Activated T-cell treated with anti-CD3 and anti-CD28 coated beads for 4 hours (primary cell): Measurements from ENCODE around the gene MICU2.

ENCODE experiments used
- DNase-seq: peaks from one replicate; pipeline ENCODE4 v3.0.0-alpha.2; 2020

Gene MICU2, protein sequence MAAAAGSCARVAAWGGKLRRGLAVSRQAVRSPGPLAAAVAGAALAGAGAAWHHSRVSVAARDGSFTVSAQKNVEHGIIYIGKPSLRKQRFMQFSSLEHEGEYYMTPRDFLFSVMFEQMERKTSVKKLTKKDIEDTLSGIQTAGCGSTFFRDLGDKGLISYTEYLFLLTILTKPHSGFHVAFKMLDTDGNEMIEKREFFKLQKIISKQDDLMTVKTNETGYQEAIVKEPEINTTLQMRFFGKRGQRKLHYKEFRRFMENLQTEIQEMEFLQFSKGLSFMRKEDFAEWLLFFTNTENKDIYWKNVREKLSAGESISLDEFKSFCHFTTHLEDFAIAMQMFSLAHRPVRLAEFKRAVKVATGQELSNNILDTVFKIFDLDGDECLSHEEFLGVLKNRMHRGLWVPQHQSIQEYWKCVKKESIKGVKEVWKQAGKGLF

DNA sequence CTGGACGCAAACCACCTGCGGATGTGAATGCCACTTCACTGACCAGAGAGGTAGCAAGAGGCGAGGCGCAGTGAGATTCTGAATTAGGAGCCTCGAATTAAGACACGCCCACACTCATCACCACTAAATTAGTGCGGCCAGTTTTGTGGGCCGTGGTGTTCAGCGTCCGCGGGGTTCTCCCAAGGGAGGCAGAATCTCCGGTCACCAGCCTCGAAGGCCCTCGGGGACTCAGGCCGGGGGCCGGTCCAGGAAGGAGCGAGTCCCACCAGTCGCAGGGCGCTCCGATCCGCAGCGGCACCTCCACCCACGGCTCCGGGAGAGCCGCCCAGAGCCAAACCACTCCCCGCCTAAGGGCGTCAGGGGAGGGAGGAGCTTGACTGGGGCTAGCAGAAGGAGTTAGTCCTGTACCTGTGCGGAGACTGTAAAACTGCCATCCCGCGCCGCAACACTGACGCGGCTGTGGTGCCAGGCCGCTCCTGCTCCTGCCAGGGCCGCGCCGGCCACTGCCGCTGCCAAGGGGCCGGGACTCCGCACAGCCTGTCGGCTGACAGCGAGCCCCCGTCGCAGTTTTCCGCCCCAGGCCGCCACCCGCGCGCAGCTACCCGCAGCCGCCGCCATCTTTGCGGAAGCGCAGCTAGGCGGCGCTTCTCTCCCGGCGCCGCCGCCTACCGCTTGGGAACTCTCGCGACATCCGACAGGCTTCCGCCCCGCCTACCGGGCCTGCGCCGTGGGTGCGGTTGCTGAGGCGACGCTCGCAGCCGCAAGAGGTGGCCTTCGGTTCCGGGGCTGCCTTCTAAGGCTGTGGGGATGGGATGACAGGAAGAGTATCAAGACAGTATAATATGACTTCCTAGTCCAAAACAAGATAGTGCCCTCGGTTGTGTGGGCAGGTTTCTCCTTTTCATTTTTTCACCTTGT lies at the start of gene MICU2:
MICU2 (minus strand) TSS at position 640 of the 918 bp plus-strand sequence; CDS start at position 618, 22 bp downstream.
- DNase-seq = peak; percentile 94

DNA sequence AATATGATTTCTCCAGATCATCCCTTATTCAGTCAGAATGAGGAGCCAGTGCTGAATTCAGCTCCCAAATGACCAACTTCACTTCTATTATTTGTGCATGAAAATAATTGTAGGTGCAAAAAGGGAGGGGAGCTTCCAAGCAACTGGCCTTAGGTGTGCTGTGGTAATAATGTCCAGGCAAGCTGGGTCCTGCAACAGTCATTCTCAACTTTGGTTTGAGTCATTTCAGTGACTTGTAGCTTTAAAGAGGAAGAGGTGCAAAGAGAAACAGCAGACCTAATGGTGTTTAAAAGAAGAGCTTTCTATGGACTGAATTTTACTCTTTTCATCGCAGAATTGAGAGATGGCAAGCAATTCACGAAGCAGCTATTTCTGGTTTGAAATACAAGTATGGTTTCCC lies 37.7 kb upstream of the MICU2 start:
- no peak for DNase-seq

DNA sequence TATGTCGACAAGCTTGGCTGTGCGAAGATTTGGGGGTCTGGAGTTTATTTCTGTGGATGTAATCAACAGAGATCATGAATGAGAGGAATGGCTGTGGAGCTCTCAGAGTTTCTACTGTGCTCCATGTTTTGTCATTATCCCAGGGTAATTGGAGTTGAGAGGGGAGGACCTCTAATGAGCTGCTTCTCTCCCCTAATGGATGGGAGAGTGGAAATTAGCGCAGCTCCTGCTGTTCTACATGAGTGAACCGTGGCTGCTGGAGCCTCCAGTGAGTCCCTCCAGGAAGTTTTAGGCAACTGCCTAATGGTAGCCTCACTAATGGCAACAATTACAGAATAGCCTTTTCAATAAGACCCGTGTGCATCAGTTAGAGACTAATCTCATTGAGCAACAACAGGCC lies 35.6 kb upstream of the MICU2 start:
- no peak for DNase-seq

DNA sequence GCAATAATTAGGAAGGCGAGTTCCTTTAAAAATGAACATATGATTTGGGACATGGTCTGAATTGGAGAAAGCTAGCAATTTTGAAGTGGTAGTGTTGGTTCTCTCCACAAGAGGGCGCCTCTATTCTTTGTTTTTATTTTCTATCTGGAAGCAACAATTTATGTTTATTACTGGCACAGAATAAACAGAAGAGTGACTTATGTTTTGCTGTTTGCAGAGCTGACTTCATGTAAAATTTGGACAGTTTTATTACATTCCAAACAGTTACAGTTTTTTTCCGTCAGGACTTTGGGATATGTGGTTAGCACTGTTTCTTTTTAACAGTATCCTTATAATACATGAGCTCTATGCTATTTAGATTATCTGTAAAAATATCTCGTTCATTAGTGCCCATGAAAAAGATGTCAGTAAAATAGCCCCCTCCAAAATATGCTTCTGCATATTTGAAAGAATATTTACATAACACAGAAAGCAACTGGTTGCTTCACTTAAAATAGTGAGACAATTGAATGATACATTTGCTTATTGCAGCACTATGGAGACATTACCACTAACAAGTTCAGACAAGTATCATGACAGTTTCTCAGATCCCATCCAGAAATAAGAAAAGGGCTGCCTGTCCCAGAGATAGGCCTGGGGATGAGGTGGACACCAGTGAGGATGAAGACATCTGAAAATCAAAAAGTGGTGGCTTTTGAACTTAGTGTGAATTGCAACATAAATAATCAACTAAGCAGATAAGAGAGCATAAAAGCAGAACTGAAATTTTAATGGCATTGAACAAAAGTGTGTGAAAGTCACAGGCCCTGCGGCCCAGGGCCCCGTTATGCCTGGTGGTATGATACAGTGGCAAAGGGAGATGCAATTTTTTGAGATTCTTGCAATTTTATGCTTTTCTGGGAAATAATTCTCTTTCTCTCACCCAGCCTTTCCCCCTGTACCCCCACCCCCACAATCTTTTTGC lies 34.6 kb upstream of the MICU2 start:
- peak; percentile 32 for DNase-seq

DNA sequence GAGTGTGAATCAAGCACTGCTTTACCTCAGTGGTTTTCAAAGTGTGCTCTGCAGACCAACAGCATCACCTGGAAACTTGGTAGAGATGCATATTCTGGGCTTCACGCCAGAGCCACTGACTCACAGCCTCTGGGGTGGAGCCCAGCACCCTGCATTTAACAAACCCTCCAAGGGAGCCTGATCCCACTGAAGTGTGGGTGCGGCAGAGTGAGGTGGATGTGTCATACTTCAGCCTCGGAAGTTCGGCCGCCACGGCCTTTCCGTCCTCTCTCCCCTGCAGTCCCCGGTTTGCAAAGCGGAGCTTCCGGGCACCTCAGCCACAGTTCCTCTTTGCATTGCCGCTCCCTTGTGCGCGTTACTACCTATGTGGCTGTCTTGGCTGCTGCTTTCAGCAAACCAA lies 33.3 kb upstream of the MICU2 start:
- DNase-seq = peak; percentile 14

DNA sequence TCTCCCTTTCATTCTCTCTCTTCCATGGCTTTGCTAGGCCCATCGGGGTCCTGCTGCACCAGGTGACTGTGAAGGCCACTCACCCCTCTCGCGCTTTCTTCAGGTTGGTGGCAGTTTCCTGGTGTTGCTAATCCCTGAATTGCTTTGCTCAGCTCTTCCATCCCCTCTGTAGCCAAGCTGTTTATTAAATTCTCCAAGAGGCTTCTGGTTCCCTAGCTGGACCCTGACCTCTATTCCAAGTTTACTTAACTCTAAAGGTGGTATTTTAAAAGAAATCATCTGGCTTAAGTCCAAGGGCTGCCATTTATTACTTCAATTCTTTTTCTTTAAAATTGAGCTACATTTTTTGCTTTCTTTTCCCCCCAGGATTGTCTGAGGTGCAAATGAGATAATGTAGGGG lies 32.7 kb upstream of the MICU2 start:
- DNase-seq = no peak

DNA sequence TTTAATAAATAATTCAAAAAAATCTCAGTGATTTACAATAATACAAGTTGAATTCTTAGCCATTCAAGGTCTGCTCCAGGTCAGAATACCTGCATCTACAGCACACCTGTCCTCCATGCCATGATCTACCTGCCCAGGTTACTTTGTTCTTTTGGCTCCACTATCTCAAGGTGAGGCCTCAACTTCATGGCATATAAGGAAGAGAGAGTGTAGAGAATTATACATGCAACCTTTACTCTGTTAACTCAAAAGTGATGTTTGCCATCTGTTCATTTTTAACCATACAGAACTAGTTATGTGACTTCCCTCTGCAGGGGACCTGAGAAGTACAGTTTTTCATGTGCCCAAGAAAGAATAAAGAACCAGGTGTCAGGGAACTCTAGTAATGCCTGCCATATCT lies 28.2 kb upstream of the MICU2 start:
- DNase-seq = no peak

DNA sequence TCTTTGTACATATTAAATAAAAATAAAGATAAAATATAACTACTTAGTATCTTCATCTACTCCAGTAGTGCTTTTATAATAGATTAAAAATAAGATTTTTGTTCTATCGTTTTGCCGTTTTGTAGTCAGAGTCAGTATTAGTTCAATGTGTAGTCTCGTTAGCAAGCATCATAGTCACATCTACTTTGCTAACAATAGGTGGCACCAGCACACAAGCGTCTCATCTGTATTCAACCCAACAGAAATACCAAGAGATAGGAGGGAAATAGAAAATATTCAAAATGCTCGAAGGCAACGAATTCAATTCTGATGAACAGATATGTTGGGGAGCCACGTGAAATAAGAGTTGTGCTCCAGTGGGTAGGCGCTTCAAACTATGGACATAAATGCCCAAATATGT lies 21.4 kb upstream of the MICU2 start:
- no peak for DNase-seq

DNA sequence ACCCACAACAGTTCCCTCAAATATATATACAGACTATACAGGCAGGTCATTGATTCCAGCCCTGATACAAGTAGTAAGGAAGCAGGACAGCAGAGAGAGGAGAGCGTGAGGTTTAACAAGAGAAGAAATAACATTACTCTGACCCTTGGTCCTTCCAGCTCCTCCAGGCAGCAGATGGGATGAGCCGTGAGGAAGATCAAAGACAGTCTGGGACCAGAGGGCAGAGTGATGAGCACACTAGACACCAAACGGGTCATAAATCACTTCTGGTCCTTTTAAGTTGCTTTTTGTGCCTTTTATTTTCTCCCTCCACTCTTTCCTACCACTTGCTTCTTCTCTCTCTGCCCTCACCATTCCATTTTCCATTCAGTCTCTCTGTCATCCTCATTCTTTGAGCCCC lies 16.9 kb upstream of the MICU2 start:
- no peak for DNase-seq

DNA sequence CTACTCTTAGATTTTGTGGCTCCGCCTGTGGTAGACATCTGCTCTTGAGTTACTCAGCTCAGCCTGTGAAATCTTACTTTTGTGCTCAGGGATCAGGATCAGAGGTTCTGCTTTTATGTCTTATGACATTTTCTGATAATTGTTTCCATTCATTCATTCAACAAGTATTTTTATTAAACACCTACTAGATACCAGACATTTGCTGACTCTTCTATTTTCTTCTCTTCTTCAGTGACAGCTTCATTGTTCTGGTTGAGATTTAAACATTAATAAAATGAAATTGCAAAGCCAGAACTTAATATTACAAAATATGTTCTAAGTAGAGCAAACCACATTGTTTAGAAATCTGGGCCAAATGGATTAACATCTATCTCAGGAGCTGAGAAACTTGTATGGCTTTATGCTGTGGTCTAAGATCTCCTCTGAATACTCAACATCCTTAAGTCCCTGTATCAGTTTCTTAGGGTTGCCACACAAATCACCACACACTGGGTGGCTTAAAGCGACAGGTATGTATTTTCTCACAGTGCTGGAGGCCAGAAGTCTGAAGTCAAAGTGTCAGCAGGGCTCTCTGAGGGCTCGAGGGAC lies 15.8 kb upstream of the MICU2 start:
- DNase-seq = no peak

DNA sequence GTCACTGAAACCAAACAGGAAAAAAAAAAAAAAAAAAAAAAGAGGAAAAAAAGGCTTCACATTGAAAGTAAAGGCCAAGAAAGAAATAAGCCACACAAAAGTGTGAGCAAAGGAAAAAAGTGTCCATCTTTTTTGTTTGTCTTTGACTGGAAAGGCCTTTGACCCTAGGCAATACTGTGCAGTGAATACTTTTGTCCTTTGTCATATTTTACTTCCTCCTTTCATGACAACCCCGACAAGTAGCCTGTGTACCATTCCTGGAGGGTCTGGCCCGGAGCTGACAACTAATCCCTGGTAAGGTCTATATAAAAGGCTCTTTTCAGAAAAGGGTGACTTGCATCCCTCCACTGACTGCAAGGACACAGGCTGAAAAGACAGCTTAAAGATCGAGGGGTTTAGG lies 12.9 kb upstream of the MICU2 start:
- no peak for DNase-seq

DNA sequence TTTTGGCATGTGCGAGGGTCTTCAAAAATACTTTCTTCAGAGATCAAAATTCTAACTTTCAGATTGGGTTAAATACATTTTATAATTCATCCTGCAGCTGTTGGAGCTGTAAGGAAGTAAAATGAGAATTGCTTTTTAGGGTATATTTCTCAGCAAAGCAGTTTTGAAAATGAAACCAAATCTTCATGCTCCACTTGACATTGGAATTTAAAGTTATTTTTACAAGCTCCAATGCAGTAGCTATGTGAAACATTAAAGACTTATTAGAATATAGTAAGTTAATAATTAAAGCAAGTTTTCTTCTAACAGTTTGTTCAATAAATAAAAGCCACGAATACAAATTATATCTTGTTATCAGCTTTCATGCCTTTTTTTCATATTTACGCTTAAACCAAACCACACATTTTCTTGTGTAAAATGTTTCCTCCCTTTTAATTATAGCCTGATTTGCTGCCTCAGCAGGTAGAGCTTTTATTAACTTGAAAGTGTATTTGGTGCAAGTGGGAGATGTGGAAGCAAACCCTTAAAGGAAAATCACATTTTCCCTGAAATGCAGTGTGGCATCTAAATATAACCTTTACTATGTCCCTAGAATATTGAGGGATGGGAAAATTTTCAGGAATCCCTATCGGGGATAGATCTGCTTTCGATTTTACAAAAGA lies 12.4 kb upstream of the MICU2 start:
- no peak for DNase-seq

DNA sequence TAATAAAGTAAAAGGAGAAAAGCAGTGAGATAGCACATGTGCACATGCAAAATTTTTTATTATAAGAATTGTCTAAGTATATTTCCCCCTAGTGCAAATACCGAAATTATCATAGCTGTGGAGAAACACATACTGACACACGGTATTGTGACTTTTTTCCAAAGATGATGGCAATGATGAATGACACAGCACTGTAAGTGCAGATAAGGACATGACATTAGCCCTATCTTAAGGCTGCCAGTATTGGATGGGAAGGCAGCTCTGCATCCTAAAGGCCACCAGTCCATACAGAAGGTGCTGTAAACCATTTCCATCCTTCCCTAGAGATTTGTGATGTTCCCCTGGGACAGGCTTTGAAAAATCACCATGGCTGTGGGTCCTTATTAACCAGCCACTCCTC lies 11.5 kb upstream of the MICU2 start:
- DNase-seq = no peak

DNA sequence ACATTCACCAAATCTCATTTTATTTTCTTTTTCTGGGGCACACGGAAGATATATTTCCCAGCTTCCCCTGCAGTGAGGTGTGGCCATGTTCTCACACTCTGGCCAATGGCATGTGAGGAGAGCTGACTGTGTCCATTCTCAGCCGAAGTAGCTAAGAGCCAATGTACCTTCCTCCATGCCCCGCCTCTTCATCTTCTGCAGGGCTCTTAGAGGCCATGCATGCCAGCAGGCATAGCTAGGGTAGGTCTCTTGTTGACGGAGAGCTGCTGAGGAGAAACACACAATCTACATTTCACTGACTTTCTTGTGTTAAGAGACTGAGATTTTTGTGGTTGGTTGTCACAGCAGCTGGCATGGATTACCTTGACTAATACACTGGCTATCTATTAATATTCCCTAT lies 9.8 kb upstream of the MICU2 start:
- DNase-seq = no peak

DNA sequence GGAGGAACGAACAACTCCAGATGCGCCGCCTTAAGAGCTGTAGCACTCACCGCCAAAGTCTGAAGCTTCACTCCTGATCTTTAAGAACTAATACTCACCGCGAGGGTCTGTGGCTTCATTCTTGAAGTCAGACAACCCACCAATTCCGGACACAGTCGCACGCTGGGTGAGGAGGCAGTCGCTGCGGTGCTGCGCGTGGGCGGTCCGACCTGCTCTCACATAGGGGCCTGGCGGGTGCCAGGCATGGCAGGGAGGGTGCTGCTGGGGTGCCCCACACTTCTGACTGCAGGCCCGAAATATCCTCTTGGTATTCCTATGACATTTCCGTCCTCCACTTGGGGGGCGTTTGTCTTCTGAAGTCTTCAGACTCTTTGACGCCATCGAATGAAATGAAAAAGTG lies 7.4 kb upstream of the MICU2 start:
- DNase-seq = no peak

DNA sequence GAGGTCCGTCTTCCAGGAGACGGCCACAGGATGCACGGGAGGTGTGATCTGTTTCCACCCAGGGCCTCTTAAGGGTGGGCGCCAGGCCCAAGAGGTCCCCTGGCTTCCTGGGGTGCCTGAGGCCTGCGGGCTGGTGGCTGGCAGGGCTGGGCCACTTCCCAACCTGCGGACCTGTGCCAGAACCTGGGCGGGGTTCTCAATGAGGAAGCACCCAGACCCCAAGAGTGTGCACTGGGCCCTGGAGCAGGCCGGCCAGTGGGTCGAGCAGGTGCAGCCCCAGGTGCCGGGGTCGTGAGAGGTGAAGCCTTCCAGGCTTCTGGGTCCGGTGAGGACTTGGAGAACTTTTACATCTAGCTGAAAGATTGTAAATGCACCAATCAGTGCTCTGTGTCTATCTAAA lies 6.7 kb upstream of the MICU2 start:
- no peak for DNase-seq

DNA sequence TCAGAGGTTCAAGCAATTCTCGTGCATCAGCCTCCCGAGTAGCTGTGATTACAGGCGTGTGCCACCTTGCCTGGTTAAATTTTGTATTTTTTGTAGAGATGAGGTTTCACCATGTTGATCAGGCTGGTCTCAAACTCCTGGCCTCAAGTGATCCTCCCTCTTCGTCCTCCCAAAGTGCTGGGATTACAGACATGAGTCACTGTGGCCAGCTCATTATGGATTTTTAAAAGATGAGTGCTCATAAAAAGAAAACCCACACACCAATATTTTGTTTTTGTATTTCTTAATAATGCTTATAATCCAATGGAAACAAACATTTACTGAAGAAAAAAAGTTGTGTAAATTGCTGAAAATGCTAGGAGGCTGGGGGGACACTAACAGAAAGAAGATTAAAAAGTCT lies 5.0 kb upstream of the MICU2 start:
- DNase-seq = no peak

DNA sequence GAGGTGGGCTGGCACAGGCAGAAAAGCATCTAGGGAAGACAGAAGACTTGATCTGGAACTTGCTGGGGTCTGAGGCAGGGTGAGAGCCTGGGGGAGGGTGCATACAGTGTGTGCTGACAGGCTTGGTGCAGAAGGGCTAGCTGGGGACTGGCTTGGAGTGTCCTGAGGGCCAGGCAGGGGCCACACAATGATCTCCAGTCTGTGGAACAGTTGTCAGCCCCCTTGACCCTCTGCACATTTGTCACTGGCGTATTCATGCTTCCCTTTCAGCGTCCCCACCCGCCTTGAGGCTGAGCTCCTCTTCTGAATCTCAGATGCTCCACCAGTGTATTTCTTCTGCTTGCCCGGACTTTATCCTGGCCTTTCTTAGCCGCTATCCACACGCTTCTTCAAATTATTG lies 2.8 kb upstream of the MICU2 start:
- DNase-seq = no peak

DNA sequence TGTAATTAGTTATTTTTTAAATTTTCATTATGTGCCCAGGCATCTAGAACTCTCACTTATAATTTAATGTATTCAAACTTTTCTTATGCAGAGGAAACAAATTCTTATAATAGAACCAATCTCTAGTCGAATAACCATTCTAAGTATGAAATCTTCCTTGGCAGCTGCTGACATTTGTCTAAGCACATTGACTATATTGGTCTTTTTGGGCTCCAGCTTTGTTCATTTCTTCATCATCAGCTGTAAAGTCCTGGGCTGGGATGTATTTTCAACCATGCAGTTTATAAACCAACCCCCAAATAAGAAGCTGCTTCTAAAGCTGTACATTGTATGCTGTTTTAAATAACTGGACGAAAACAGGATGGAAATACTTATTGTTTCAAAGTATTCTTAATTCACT lies 2.3 kb upstream of the MICU2 start:
- DNase-seq = no peak

DNA sequence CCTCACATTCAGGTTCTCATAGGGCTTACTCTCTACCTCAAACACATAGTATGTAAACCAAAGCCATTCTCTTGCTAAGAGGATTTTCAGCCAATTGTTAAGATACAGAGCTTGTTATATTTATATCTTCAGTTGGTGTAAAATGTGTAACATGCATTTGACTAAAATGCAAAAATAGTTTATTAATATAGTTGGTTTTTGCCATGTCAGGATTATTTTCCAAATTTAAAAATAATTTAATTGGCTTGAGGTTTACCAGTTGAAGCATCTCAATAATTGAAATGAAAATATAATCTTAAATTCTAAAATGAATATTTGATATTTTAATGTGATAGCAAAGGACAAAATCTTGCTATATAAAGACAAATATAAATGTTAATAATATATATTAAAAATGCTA lies 7.2 kb downstream of the MICU2 start:
- no peak for DNase-seq

DNA sequence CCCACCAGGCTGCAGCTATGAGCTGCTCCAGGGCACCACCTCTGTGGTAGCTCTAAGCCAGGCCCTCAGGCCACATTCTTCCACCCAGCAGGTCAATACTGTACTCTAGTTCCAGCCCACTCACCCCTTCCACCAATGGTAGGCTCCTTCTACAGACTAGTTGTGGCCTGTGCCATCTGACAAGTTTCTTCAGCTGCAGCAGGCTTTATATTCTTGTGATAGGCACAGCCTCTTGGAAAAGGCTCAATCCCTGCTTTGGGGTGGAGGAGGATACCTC lies 8.5 kb downstream of the MICU2 start:
- DNase-seq = no peak
